Liver (tissue), 3 donors: ENCODE results near the gene OLFML3.

Source experiments
- ATF3 ChIP-seq: IDR thresholded peaks from 2 replicates; pipeline ENCODE4 v1.6.1; 2016; ENCODE audit warnings: antibody characterized with exemption
- CTCF ChIP-seq: fragments of 150-350 bp; IDR thresholded peaks from 2 replicates; pipeline ENCODE4 v1.5.1; 2017; ENCODE audit warnings: improper control_type of control experiment, low read depth, low read length; ENCODE audit not compliant: missing input control
- GABPA ChIP-seq, 2 donors: IDR thresholded peaks in 1 of 2; conservative IDR thresholded peaks in 1 of 2; 2 replicates each; pipeline ENCODE4 v1.6.1; 2016; ENCODE audit warnings: antibody characterized with exemption in 2 of 2, mild to moderate bottlenecking in 1 of 2, moderate library complexity in 1 of 2
- JUND ChIP-seq, 2 donors: IDR thresholded peaks; 2 replicates each; pipeline ENCODE4 v1.6.1; 2016; ENCODE audit warnings: antibody characterized with exemption in 2 of 2
- MAX ChIP-seq: IDR thresholded peaks from 2 replicates; pipeline ENCODE4 v1.6.1; 2016; ENCODE audit warnings: antibody characterized with exemption
- NR2F2 ChIP-seq: IDR thresholded peaks from 2 replicates; pipeline ENCODE4 v1.6.1; 2016; ENCODE audit warnings: antibody characterized with exemption
- RAD21 ChIP-seq, 2 donors: IDR thresholded peaks; 2 replicates each; pipeline ENCODE4 v1.6.1; 2016; ENCODE audit warnings: antibody characterized with exemption in 2 of 2, mild to moderate bottlenecking in 2 of 2
- REST ChIP-seq: IDR thresholded peaks from 2 replicates; pipeline ENCODE4 v1.6.1; 2016; ENCODE audit warnings: antibody characterized with exemption, mild to moderate bottlenecking
- RXRA ChIP-seq, 2 donors: IDR thresholded peaks; 2 replicates each; pipeline ENCODE4 v1.6.1; 2017 to 2018; ENCODE audit warnings: antibody characterized with exemption in 2 of 2, mild to moderate bottlenecking in 1 of 2
- SP1 ChIP-seq: IDR thresholded peaks from 2 replicates; pipeline ENCODE4 v1.6.1; 2018; ENCODE audit warnings: antibody characterized with exemption, mild to moderate bottlenecking
- TAF1 ChIP-seq: conservative IDR thresholded peaks from 2 replicates; pipeline ENCODE4 v1.6.1; 2016; ENCODE audit warnings: antibody characterized with exemption, mild to moderate bottlenecking
- YY1 ChIP-seq: IDR thresholded peaks from 2 replicates; pipeline ENCODE4 v1.6.1; 2016; ENCODE audit warnings: antibody characterized with exemption, mild to moderate bottlenecking
- donor health status: healthy.
- donor health status: healthy.

- TF ChIP-seq RAD21 (IDR thresholded peaks at IDR 0.05), result no peak
- no peak for TF ChIP-seq CTCF
- no peak for TF ChIP-seq ATF3
- no peak for TF ChIP-seq YY1
- no peak for TF ChIP-seq MAX
- no peak for TF ChIP-seq TAF1
- no peak for TF ChIP-seq GABPA (IDR thresholded peaks at IDR 0.05 in 1 of 2, conservative IDR thresholded peaks at IDR 0.05 in 1 of 2)
- TF ChIP-seq RXRA (IDR thresholded peaks at IDR 0.05), result no peak
- no peak for TF ChIP-seq NR2F2
- TF ChIP-seq REST, result no peak
- no peak for TF ChIP-seq SP1
- TF ChIP-seq JUND (IDR thresholded peaks at IDR 0.05), result no peak
These were observed 11.7 kb downstream of the OLFML3 start for GRCh38 chr1:113990961-113991360.
